ENCODE results near the gene TAOK3.

Gene TAOK3

DNA sequence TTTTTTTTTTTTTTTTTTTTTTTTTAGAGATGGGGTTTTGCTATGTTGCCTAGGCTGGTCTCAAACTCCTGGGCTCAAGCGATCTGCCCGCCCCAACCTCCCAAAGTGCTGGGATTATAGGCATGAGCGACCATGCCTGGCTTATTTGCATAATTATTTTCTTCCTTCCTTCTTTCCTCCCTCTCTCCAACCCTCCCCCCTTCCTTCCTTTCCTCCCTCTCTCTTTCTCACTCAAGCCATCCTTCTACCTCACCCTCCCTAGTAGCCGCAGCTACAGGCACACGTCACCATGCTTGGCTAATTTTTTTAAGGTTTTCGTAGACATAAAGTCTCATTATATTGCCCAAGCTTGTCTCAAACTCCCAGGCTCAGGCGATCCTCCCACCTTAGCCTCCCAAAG lies 152.9 kb downstream of the TAOK3 start:
- no peak for DNase-seq (ENCODE audit: low spot score)
- TF ChIP-seq, protein P1, sequence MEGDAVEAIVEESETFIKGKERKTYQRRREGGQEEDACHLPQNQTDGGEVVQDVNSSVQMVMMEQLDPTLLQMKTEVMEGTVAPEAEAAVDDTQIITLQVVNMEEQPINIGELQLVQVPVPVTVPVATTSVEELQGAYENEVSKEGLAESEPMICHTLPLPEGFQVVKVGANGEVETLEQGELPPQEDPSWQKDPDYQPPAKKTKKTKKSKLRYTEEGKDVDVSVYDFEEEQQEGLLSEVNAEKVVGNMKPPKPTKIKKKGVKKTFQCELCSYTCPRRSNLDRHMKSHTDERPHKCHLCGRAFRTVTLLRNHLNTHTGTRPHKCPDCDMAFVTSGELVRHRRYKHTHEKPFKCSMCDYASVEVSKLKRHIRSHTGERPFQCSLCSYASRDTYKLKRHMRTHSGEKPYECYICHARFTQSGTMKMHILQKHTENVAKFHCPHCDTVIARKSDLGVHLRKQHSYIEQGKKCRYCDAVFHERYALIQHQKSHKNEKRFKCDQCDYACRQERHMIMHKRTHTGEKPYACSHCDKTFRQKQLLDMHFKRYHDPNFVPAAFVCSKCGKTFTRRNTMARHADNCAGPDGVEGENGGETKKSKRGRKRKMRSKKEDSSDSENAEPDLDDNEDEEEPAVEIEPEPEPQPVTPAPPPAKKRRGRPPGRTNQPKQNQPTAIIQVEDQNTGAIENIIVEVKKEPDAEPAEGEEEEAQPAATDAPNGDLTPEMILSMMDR (conservative IDR thresholded peaks at IDR 0.05; ENCODE audit: low read depth) = no peak
- no peak overlapping the region for H3K27ac ChIP-seq
- CTCF ChIA-PET = no interaction called here
- POLR2A ChIA-PET (ENCODE audit: low non-redundant PET) = no interaction called here

DNA sequence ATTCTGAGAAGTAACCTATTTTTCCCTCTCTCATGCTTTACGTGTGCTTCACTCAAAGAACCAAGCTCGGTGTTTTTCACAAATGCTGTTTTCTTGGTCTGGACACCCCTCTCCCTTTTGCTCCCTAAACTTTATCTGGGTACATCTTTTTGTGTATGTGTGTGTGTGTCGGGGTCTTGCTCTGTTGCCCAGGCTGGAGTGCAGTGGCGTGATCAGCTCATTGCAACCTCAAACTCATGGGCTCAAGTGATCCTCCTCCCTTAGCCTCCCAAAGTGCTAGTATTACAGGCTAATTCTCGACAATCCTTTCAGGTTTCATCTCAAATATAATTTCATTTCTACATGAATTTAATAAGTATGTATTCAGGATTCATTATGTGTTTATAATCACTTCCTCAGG lies 153.6 kb downstream of the TAOK3 start:
- POLR2A ChIA-PET (ENCODE audit: low non-redundant PET) = no interaction called here
- CTCF ChIA-PET = no interaction called here
- TF ChIP-seq, protein P1 (conservative IDR thresholded peaks at IDR 0.05; ENCODE audit: low read depth) = no peak
- no peak overlapping the region for H3K27ac ChIP-seq
- no peak for DNase-seq (ENCODE audit: low spot score)

DNA sequence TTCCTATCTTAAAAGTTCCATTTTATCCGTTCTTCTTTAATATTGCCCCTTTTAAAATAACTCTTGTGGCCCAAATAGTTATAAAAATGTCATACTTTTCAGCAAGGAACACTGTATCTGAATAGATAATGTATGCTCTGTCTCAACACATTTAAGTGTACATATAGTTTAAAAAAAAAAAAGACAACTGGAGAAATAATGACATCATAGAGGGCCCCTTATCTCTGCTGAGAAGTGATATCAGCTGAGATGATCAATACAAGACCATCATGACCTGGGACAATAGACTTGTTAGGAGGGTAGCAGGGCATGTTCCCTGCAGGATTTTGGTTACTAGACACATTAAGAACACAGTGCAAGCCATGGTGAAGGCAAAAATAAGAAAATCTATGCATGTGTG lies 159.3 kb downstream of the TAOK3 start:
- TF ChIP-seq, protein P1 (conservative IDR thresholded peaks at IDR 0.05; ENCODE audit: low read depth) = no peak
- CTCF ChIA-PET = no interaction called here
- no peak overlapping the region for H3K27ac ChIP-seq
- no peak for DNase-seq (ENCODE audit: low spot score)
- POLR2A ChIA-PET (ENCODE audit: low non-redundant PET) = no interaction called here

DNA sequence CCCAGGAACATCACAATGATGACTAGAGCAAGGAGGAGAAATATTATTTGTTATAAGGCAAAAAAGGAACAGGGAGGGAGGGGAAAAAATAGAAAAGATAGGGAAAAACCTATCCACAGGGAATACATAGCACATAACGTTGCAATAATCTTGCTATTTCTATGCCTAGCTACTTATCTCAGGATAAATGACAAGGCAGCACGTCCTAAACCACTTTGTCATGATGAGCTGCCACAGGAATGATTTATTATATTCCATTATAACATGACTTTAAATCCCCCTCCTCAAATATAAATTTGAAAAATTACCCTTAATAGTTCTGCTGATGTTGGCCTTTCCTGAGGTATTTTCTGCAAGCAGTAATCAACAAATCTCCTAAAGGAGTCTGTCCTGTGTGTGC lies 160.1 kb downstream of the TAOK3 start:
- H3K27ac ChIP-seq = no peak overlapping the region
- no peak for DNase-seq (ENCODE audit: low spot score)
- ChIA-PET CTCF (interaction anchor here (0.6 kb wide), 1 partner anchor 19 kb away, joined by 3 read pairs; no protein-coding TSS in a partner anchor), POLR2A (ENCODE audit: low non-redundant PET) (no interaction called here)
- TF ChIP-seq, protein P1 (conservative IDR thresholded peaks at IDR 0.05; ENCODE audit: low read depth) = no peak

DNA sequence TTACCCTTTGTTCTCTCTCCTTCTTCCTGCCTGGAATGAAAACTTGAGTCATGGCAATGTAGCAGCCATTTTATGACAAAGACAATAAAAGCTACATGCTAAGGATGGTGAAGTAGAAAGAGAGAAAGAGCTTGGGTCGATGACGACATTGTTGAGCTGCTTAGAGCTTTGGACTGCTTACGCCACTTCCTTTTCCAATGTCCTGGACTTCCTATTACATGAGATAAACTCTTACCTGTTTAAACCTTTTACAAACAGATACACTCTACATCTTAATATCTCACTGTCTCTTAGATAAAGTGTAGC lies 166.6 kb downstream of the TAOK3 start:
- DNase-seq (ENCODE audit: low spot score) = no peak
- POLR2A ChIA-PET (ENCODE audit: low non-redundant PET) = interaction anchor here (0.6 kb wide), 1 partner anchor 42 kb away, joined by 6 read pairs; no protein-coding TSS in a partner anchor
- CTCF ChIA-PET = no interaction called here
- TF ChIP-seq, protein P1 (conservative IDR thresholded peaks at IDR 0.05; ENCODE audit: low read depth) = no peak
- H3K27ac ChIP-seq = no peak overlapping the region

DNA sequence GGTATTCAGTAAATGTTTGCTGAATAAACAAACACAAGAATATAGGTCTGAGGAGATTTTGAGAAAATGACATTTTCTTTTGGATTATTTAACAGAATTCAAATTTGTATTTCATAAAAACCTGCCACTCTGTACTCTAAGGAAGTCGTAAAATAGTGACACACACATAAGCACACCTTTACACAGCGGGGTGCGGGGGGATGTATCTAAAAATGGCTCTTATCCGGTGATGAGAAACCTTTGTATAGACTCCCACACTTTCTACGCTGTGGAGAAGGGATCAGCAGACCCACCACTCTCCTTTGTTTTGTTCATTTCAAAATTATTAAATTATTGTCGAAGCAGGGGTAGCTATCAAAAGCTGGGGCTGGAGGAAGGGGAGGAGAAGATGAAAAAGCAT lies 178.7 kb downstream of the TAOK3 start:
- POLR2A ChIA-PET (ENCODE audit: low non-redundant PET) = no interaction called here
- CTCF ChIA-PET = no interaction called here
- H3K27ac ChIP-seq = no peak overlapping the region
- TF ChIP-seq, protein P1 (conservative IDR thresholded peaks at IDR 0.05; ENCODE audit: low read depth) = no peak
- DNase-seq (ENCODE audit: low spot score) = no peak

DNA sequence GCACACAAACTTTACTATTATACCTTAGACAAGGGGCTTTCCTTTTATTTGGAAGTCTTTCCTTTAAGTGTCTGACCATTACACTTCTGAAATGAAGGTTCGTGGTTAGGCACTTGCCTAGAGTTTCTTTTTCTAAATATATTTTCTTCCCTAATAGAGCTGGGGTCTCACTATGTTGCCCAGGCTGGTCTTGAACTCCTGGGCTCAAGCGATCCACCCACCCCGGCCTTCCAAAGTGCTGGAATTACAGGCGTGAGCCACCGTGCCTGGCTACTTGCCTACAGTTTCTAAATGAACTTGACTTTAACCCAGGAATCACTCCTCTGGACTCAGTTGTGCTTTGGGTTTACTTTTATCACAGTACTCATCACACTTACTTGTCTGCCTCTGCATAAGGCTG lies 179.2 kb downstream of the TAOK3 start:
- CTCF ChIA-PET = no interaction called here
- POLR2A ChIA-PET (ENCODE audit: low non-redundant PET) = no interaction called here
- TF ChIP-seq, protein P1 (conservative IDR thresholded peaks at IDR 0.05; ENCODE audit: low read depth) = no peak
- DNase-seq (ENCODE audit: low spot score) = no peak
- H3K27ac ChIP-seq = no peak overlapping the region
